Activated B cell treated with CpG ODN at 0.5 μM for 24 hours (primary cell): ENCODE data around the gene CHAF1A. TPM values are rescaled to one million over a fixed set of nuclear protein-coding genes. Genes with fewer than 3 reads are reported as not detected.

Source experiments
- ATAC-seq: fragments of 200-7000 bp; cut with Tn5 transposase; one replicate; pipeline ENCODE4 v1.10.0; 2021; ENCODE audit warnings: low read depth, mild to moderate bottlenecking, moderate library complexity
- CTCF ChIA-PET: fragments of 350-600 bp; sonication (Branson Sonifier 250); formaldehyde crosslinking; loops from one replicate; lab custom pipeline; 2021; ENCODE audit warnings: antibody characterized with exemption; lab: Charles Lee
- POLR2A ChIA-PET: fragments of 350-600 bp; sonication (Branson Sonifier 250); formaldehyde crosslinking; loops from one replicate; lab custom pipeline; 2021; ENCODE audit warnings: antibody characterized with exemption; lab: Charles Lee
- DNase-seq: peaks from one replicate; pipeline ENCODE4 v3.0.0; 2022
- H3K27ac Mint-ChIP-seq: one replicate; pipeline ENCODE4 v1.8.0; 2020; ENCODE audit warnings: mixed read lengths
- H3K27me3 Mint-ChIP-seq: one replicate; pipeline ENCODE4 v1.8.0; 2021; ENCODE audit warnings: mixed read lengths
- H3K36me3 Mint-ChIP-seq: one replicate; pipeline ENCODE4 v1.8.0; 2021; ENCODE audit warnings: low read depth, mixed read lengths
- H3K4me1 Mint-ChIP-seq: one replicate; pipeline ENCODE4 v1.8.0; 2021; ENCODE audit warnings: mixed read lengths
- H3K4me3 Mint-ChIP-seq: one replicate; pipeline ENCODE4 v1.8.0; 2020; ENCODE audit warnings: mild to moderate bottlenecking, mixed read lengths
- H3K9me3 Mint-ChIP-seq: one replicate; pipeline ENCODE4 v1.8.0; 2020; ENCODE audit warnings: mixed read lengths
- CTCF ChIP-seq: fragments of 200-600 bp; IDR thresholded peaks from one replicate; pipeline ENCODE4 v1.8.0; 2022; ENCODE audit warnings: antibody characterized with exemption, mild to moderate bottlenecking
- intact Hi-C: fragments of 100-400 bp; cut with micrococcal nuclease; formaldehyde crosslinking; loops from one replicate; pipeline ENCODE4 v1.15.1; 2024
- total RNA-seq: library from RNA; stranded (reverse); gene quantifications from 2 replicates; pipeline ENCODE4 v1.2.3, GENCODE V29; 2022

CHAF1A gene
- total RNA-seq, 1 donor from 2014 or later: 19.2 TPM

GRCh38 chr19:4441994-4442818 lies 39.8 kb downstream of the CHAF1A start:
- ChIA-PET CTCF (no interaction called here), POLR2A (no interaction called here)
- ATAC-seq (peak; percentile 47), DNase-seq (no peak)
- intact Hi-C loops: no loop called here
- H3K4me1 Mint-ChIP-seq: peaks cover 16% of the 10 kb centered on the region
- no peaks in the 10 kb centered on the region for H3K27me3 Mint-ChIP-seq
- H3K9me3 Mint-ChIP-seq: no peaks in the 10 kb centered on the region
- H3K27ac Mint-ChIP-seq: peak overlapping the region; percentile 63
- H3K4me3 Mint-ChIP-seq: peak overlapping the region; percentile 60
- no peak for TF ChIP-seq CTCF
- H3K36me3 Mint-ChIP-seq: peaks cover 28% of the 10 kb centered on the region

GRCh38 chr19:4442819-4443146 lies 40.3 kb downstream of the CHAF1A start:
- POLR2A ChIA-PET: no interaction called here
- intact Hi-C loops: no loop called here
- no peak for ATAC-seq
- Mint-ChIP-seq H3K36me3 (peaks cover 31% of the 10 kb centered on the region), H3K4me1 (peaks cover 16% of the 10 kb centered on the region), H3K9me3 (no peaks in the 10 kb centered on the region), H3K27me3 (no peaks in the 10 kb centered on the region), H3K27ac (no peak overlapping the region), H3K4me3 (no peak overlapping the region)
- no peak for TF ChIP-seq CTCF
- no peak for DNase-seq
- CTCF ChIA-PET: no interaction called here

- ChIA-PET POLR2A (no interaction called here), CTCF (no interaction called here)
- TF ChIP-seq CTCF: no peak
- DNase-seq: no peak
- Mint-ChIP-seq H3K27ac (no peak overlapping the region), H3K4me3 (no peak overlapping the region), H3K9me3 (no peaks in the 10 kb centered on the region), H3K36me3 (peaks cover 32% of the 10 kb centered on the region), H3K4me1 (peaks cover 16% of the 10 kb centered on the region), H3K27me3 (no peaks in the 10 kb centered on the region)
- no peak for ATAC-seq
- intact Hi-C loops: no loop called here
Measured at GRCh38 chr19:4443188-4443587, 40.7 kb downstream of the CHAF1A start.

- intact Hi-C loops: no loop called here
- ChIA-PET POLR2A (interaction anchor here (0.6 kb wide), 1 partner anchor 63 kb away, joined by 5 read pairs; no protein-coding TSS in a partner anchor), CTCF (no interaction called here)
- no peak for DNase-seq
- Mint-ChIP-seq H3K4me1 (peaks cover 16% of the 10 kb centered on the region), H3K27ac (peak overlapping the region; percentile 12), H3K27me3 (no peaks in the 10 kb centered on the region), H3K36me3 (peaks cover 38% of the 10 kb centered on the region), H3K4me3 (no peak overlapping the region), H3K9me3 (no peaks in the 10 kb centered on the region)
- ATAC-seq: no peak
- no peak for TF ChIP-seq CTCF
Measured at GRCh38 chr19:4443966-4444764, 41.7 kb downstream of the CHAF1A start.
